AG04449 (cell line): ENCODE data around the gene COQ10A.
"Not testable (repeated sequence)": the region's sequence is repeated elsewhere in the genome, so short reads cannot be mapped to it uniquely, and the experiment has no call there.

ENCODE experiments used
- CTCF ChIA-PET: fragments of 350-600 bp; formaldehyde crosslinking; extraction: SDS; loops from one replicate; lab custom pipeline; 2021; ENCODE audit warnings: antibody characterized with exemption; lab: Yijun Ruan, JAX
- POLR2A ChIA-PET: fragments of 400-600, 350-600 bp; formaldehyde crosslinking; extraction: SDS; loops from one replicate; lab custom pipeline; 2020; ENCODE audit warnings: antibody characterized with exemption, inconsistent platforms; lab: Yijun Ruan, JAX
- DNase-seq: peaks from one replicate; pipeline ENCODE4 v3.0.0-alpha.2; 2010; ENCODE audit warnings: low read depth, low spot score
- H3K4me3 ChIP-seq: 2 replicates; pipeline ENCODE4 v1.5.1; 2011; ENCODE audit warnings: low read depth, mild to moderate bottlenecking, control low read depth, low read length
- TF ChIP-seq, protein P1 (sequence below): IDR thresholded peaks from one replicate; pipeline ENCODE4 v1.5.1; 2011; ENCODE audit warnings: mild to moderate bottlenecking, moderate library complexity, low read length, control low read depth, inconsistent platforms; ENCODE audit not compliant: insufficient read depth; ENCODE audit errors: missing control alignments

Gene COQ10A

DNA sequence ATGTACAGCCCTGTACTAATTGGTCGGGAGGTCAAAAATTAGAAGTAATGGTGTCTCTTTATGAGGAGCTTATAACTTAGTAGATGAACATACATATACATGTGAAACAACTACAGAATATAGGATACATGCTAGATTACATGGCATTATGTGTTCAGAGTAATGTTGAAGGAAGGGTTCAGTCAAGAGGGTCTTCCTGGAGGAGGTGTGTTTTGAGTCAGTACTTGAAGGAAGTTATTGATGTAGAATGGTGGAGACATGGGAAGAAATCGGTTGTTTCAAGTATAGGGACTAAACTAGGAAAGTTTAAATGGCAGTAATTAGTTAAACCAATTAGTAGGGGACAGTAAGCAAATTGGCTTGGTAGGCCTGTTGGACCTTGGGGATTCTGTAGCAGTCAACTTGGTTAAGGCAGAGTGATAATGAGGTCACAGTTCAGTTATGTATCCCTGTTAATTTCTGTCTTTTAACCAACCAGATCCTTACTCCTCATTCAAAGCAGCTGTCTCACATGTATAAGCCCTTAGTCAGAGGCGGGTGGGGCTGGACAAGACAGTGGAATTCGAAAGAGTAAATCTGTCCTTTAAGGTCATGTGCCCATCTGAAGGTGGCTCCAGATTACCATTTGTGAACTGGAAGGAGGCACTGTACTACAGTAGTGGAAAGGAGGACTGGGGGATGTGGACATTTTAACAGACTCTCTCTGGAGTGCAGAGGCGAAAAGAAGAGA lies 5.1 kb upstream of the COQ10A start:
- H3K4me3 ChIP-seq, result no peak overlapping the region
- CTCF ChIA-PET, result interaction anchor here (0.8 to 5.3 kb wide), 8 partner anchors 8 to 202 kb away, joined by 3 to 26 read pairs (median 3); partner anchors contain the start of genes RNF41 and SMARCC2
- POLR2A ChIA-PET, result no interaction called here
- TF ChIP-seq, protein P1, sequence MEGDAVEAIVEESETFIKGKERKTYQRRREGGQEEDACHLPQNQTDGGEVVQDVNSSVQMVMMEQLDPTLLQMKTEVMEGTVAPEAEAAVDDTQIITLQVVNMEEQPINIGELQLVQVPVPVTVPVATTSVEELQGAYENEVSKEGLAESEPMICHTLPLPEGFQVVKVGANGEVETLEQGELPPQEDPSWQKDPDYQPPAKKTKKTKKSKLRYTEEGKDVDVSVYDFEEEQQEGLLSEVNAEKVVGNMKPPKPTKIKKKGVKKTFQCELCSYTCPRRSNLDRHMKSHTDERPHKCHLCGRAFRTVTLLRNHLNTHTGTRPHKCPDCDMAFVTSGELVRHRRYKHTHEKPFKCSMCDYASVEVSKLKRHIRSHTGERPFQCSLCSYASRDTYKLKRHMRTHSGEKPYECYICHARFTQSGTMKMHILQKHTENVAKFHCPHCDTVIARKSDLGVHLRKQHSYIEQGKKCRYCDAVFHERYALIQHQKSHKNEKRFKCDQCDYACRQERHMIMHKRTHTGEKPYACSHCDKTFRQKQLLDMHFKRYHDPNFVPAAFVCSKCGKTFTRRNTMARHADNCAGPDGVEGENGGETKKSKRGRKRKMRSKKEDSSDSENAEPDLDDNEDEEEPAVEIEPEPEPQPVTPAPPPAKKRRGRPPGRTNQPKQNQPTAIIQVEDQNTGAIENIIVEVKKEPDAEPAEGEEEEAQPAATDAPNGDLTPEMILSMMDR, result no peak
- DNase-seq, result peak; percentile 57

DNA sequence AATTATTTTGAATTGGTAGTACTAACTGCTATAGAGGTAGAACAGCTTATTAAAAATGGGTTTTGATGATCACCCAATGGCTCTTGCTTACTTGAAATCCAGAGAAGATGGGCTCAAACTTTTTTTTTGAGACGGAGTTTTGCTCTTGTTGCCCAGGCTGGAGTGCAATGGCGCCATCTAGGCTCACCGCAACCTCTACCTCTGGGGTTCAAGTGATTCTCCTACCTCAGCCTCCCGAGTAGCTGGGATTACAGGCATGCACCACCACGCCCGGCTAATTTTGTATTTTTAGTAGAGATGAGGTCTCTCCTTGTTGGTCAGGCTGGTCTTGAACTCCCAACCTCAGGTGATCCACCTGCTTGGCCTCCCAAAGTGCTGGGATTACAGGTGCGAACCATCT lies 3.8 kb upstream of the COQ10A start:
- CTCF ChIA-PET, result interaction anchor here (0.9 to 1.5 kb wide), 4 partner anchors 9 to 70 kb away, joined by 3 to 4 read pairs (median 3); partner anchors contain the start of gene RNF41
- DNase-seq, H3K4me3 ChIP-seq: not testable (repeated sequence)
- POLR2A ChIA-PET, result interaction anchor here (0.8 kb wide), 1 partner anchor 14 kb away, joined by 3 read pairs; no protein-coding TSS in a partner anchor

DNA sequence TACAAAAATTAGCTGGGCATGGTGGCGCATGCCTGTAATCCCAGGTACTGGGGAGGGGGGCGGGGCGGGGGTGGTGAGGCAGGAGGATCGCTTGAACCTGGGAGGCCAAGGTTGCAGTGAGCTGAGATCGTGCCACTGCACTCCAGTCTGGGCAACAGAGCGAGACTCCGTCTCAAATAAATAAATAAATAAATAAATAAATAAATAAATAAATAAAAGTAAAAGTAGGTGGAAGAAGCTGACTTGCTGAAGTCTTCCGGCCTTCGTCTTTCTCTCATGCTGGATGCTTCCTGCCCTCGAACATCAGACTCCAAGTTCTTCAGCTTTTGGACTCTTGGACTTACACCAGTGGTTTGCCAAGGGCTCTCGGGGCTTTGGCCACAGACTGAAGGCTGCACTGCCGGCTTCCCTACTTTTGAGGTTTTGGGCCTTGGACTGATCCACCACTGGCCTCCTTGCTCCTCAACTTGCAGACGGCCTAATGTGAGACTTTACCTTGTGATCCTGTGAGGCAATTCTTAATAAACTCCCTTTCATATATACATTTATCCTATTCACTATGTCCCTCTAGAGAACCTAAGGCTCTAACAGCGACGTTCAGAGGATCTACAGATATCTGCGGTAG lies 562 bp upstream of the COQ10A start:
- POLR2A ChIA-PET, result interaction anchor here (0.6 to 2.2 kb wide), 6 partner anchors 8 to 93 kb away, joined by 3 to 13 read pairs (median 4); partner anchors contain the start of genes ANKRD52 and SMARCC2
- CTCF ChIA-PET, result interaction anchor here (0.7 to 8.3 kb wide), 19 partner anchors 8 to 369 kb away, joined by 3 to 87 read pairs (median 6); partner anchors contain the start of genes ANKRD52, RNF41, SMARCC2 and TIMELESS
- not testable (repeated sequence) for DNase-seq
- peak overlapping the region; percentile 87 for H3K4me3 ChIP-seq

DNA sequence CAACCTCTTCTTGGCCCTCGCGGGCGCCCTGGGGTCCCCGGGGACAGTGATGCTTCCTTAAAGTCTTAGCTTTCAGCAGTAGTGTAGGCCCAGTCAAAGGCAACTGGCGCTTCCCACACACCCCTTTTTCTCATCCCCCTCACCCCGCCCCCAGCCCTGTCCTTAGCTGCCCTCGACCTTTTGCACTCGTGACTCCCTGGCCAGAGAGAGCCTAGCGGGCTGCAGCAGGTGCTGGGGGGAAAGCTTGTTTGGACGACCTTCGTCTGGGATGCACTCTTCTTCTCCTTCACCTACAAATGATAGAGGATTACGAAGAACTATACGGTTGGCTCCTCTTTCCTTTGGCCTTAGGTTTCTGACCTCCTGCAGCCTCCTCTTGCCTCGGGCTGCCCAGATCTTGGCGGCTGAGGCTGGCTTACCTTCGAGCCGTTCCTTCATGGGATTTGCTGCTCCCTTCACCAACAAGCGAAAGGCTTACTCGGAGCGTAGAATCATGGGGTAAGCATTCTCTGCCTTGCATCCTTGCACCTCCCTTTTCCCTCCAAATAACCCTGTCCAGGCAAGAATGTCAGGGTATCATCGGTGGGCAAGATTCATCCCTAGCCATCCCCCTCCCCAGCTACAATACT lies 815 bp downstream of the COQ10A start:
- CTCF ChIA-PET, result interaction anchor here (0.8 to 8.3 kb wide), 17 partner anchors 9 to 194 kb away, joined by 3 to 87 read pairs (median 6); partner anchors contain the start of genes ANKRD52, RNF41 and SMARCC2
- POLR2A ChIA-PET, result interaction anchor here (0.6 to 2.2 kb wide), 8 partner anchors 9 to 92 kb away, joined by 3 to 13 read pairs (median 6); partner anchors contain the start of genes ANKRD52, RNF41, SMARCC2 and STAT2
- TF ChIP-seq, protein P1, result no peak
- H3K4me3 ChIP-seq, result peak overlapping the region; percentile 87
- DNase-seq, result no peak

DNA sequence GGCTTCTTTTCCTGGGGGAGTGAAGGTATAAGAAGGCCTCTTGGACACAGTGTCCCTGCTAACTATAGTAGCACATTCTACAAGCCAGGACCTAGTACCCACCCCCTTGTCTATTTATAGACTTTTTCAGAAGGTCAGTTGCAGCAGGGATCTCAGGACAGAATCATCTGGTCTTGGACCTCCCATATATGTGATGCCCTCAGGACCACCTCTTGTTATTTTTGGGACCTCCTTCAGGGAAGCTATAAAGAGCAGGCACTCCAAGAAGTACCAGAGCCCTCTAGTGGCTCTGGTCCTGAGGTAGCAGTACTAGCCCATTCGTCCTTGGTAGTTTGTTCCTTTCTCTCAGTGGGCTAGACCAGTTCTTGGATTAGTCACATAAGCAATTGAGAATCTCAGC lies 4.3 kb downstream of the COQ10A start:
- POLR2A ChIA-PET, result no interaction called here
- DNase-seq, result no peak
- no peak overlapping the region for H3K4me3 ChIP-seq
- CTCF ChIA-PET, result interaction anchor here (0.6 to 8.3 kb wide), 15 partner anchors 9 to 193 kb away, joined by 3 to 87 read pairs (median 5); partner anchors contain the start of genes ANKRD52, RNF41 and SMARCC2
- TF ChIP-seq, protein P1, result peak; percentile 55

DNA sequence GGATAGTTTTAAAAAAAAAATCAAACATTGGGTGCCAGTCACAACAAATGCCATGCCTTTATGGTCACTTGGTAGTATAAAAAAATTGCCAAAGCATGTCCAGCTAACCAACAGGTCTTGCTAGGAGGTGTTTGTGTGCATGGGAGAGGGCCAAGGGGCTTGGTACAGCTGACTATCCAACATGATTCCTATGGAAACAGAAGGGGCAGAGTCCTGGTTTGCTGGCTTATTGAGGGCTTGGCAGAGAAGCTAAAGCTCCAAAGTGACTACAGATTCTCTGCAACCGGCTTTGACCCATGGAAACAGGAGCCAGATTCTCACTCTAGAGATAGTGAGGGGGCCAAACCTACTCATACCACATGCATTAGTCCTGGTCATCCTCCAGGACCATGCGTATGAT lies 5.7 kb downstream of the COQ10A start:
- DNase-seq, POLR2A ChIA-PET, H3K4me3 ChIP-seq: not testable (repeated sequence)
- CTCF ChIA-PET, result interaction anchor here (1.4 to 8.3 kb wide), 4 partner anchors 11 to 26 kb away, joined by 4 to 87 read pairs (median 10); partner anchors contain the start of gene ANKRD52

DNA sequence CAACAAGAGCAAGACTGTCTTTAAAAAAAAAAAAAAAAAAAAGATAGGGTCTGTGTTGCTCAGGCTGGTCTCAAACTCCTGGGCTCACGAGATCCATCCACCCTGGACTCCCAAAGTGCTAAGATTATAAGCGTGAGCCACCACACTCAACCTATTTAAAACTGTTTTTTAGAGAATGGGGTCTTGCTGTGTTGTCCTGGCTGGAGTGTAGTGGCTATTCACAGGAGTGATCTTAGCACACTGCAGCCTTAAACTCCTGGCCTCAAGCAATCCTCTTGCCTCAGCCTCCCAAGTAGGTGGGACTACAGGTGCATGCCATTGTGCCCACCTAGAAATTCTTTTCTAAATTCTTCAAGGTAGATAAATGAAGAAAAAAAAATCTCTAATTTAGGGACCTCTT lies 7.6 kb downstream of the COQ10A start:
- DNase-seq, result no peak
- CTCF ChIA-PET, result no interaction called here
- POLR2A ChIA-PET, result no interaction called here
- TF ChIP-seq, protein P1, result no peak
- H3K4me3 ChIP-seq, result no peak overlapping the region
